ENCODE results near the gene NNT. TPM values are rescaled to one million over a fixed set of nuclear protein-coding genes. Genes with fewer than 3 reads are reported as not detected.

NNT gene
- total and polyA plus RNA-seq, 2 of the 8 experiments (the other 6 are each of a cell fraction or from before 2014, with no cell fraction given), result 11.0 to 22.2 TPM

- Histone ChIP-seq H2BK15ac (ENCODE audit: low read length) (0 out of 2 replicates have a peak overlapping the region, but pooled peaks have one; percentile 11), H3K79me2 (ENCODE audit: control insufficient read depth in 1 of 2, insufficient read depth in 2 of 2, low read length in 2 of 2) (no peaks in the 10 kb centered on the region), H2BK5ac (ENCODE audit: low read depth, low read length) (no peak overlapping the region; the same call in 1 of the 2 replicates), H3K23me2 (ENCODE audit: low read depth, low read length) (peaks cover 10% of the 10 kb centered on the region), H2AFZ (ENCODE audit: low read length) (peak overlapping the region; percentile 87), H2AK5ac (ENCODE audit: low read depth, low read length) (no peak overlapping the region), H3K56ac (replicated peaks; ENCODE audit: insufficient read length, low read depth, low read length) (no peak overlapping the region), H3K9ac (replicated peaks in 1 of 4; ENCODE audit: extremely low read depth in 1 of 4, low read depth in 3 of 4, low read length in 3 of 4) (peak overlapping the region in 3 of 4 experiments; percentile 41 to 74 (median 72); a peak in 6 of 7 replicates), H3K18ac (ENCODE audit: extremely low read depth, low read length) (peak overlapping the region; percentile 51; the same call in 1 of the 2 replicates), H3K36me3 (ENCODE audit: control insufficient read depth in 2 of 4, insufficient read depth in 4 of 4, low read length in 3 of 4) (no peaks in the 10 kb centered on the region; a peak in 1 of 8 replicates), H3K4me3 (ENCODE audit: extremely low read depth in 1 of 4, insufficient read depth in 2 of 4, low read depth in 3 of 4, low read length in 4 of 4) (peak overlapping the region; percentile 64 to 88 (median 74)), H4K8ac (ENCODE audit: extremely low read depth, insufficient read depth, low read length) (peak overlapping the region; percentile 81; the same call in 1 of the 2 replicates), H2BK20ac (ENCODE audit: low read length) (no peak overlapping the region), H4K20me1 (replicated peaks in 1 of 2; ENCODE audit: control insufficient read depth in 1 of 2, insufficient read depth in 2 of 2, low read length in 2 of 2) (no peaks in the 10 kb centered on the region), H3K4me2 (ENCODE audit: insufficient read depth in 1 of 2, low read depth in 2 of 2, low read length in 2 of 2) (peak overlapping the region; percentile 98 to 99), H2BK12ac (ENCODE audit: low read depth, low read length) (0 out of 2 replicates have a peak overlapping the region, but pooled peaks have one; percentile 40), H3K4ac (replicated peaks; ENCODE audit: insufficient read length, low read depth, low read length) (no peak overlapping the region), H3K9me3 (ENCODE audit: insufficient read depth in 2 of 2, low read depth in 1 of 2, low read length in 1 of 2) (no peaks in the 10 kb centered on the region), H3K27me3 (replicated peaks in 1 of 4; ENCODE audit: control insufficient read depth in 3 of 4, extremely low read depth in 1 of 4, insufficient read depth in 3 of 4, low read length in 3 of 4) (peaks cover 0 to 6% (median 0%) of the 10 kb centered on the region in 4 experiments; a peak in 3 of 7 replicates), H3K23ac (ENCODE audit: insufficient read length) (no peak overlapping the region), H3K4me1 (replicated peaks in 1 of 4; ENCODE audit: control insufficient read depth in 3 of 4, insufficient read depth in 4 of 4, low read length in 3 of 4) (peaks cover 5 to 9% (median 7%) of the 10 kb centered on the region in 4 experiments; a peak in 6 of 7 replicates), H3K79me1 (ENCODE audit: low read depth, low read length) (no peaks in the 10 kb centered on the region), H3K27ac (ENCODE audit: low read depth, low read length) (no peak overlapping the region), H2BK120ac (replicated peaks; ENCODE audit: low read depth, low read length) (no peak overlapping the region), H3K14ac (ENCODE audit: insufficient read length) (no peak overlapping the region), H4K5ac (ENCODE audit: insufficient read length, low read depth, low read length) (no peak overlapping the region), H4K91ac (replicated peaks; ENCODE audit: insufficient read length, low read length) (no peak overlapping the region)
- no peak for FAIRE-seq
- TF ChIP-seq HDAC2 (IDR thresholded peaks at IDR 0.05; ENCODE audit: borderline replicate concordance in 1 of 2, low read depth in 2 of 2, low read length in 2 of 2), result no peak; a peak in 1 of 4 replicates
- peak; percentile 13 for TF ChIP-seq RNF2 (IDR thresholded peaks at IDR 0.05; ENCODE audit: borderline replicate concordance, low read depth, low read length, missing control alignments, poor library complexity, severe bottlenecking)
- TF ChIP-seq RBBP5 (IDR thresholded peaks at IDR 0.05; ENCODE audit: borderline replicate concordance, low read depth, low read length), result no peak
- peak; percentile 27 for TF ChIP-seq KDM4A (IDR thresholded peaks at IDR 0.05; ENCODE audit: low read depth, low read length, severe bottlenecking)
- no peak for TF ChIP-seq TEAD4 (IDR thresholded peaks at IDR 0.05; ENCODE audit: low read depth, low read length)
- no peak for TF ChIP-seq RXRA (IDR thresholded peaks at IDR 0.05; ENCODE audit: insufficient read depth, low read depth, low read length)
- TF ChIP-seq SIN3A (conservative IDR thresholded peaks at IDR 0.05 in 1 of 2, IDR thresholded peaks at IDR 0.05 in 1 of 2; ENCODE audit: low read depth in 1 of 2, low read length in 2 of 2), result 0 out of 4 replicates have a peak, but pooled peaks of 1 of the 2 experiments have one; percentile 8
- DNase-seq (ENCODE audit: low read depth in 1 of 2, low spot score in 2 of 2), result no peak
- CTCF ChIA-PET (ENCODE audit: partially characterized antibody), result interaction anchor here (0.6 to 1.7 kb wide), 4 partner anchors 9 to 49 kb away, joined by 4 to 9 read pairs (median 5); no protein-coding TSS in a partner anchor
- 25% methylated on average over 36 of the region's 49 CpGs; no CpG with 5 or more reads in 1 of the 2 experiments for WGBS, 2 experiments (ENCODE audit: extremely low coverage in 1 of 2, insufficient coverage in 1 of 2, insufficient read length in 1 of 2, insufficient replicate concordance in 2 of 2, low coverage in 1 of 2, low lambda C conversion rate in 2 of 2, missing lambda C conversion rate in 1 of 2)
- POLR2A ChIA-PET (ENCODE audit: partially characterized antibody), result interaction anchor here (0.6 to 2.7 kb wide), 10 partner anchors 13 to 119 kb away, joined by 3 to 9 read pairs (median 4); partner anchors contain the start of gene TMEM267
Observed at GRCh38 chr5:43603344-43604217, 601 bp downstream of the NNT start.
